Activated CD4-positive, CD25-positive, alpha-beta regulatory T cell (primary cell): ENCODE results near the gene EDAR.

Source experiments
- DNase-seq, 4 experiments: peaks; one replicate each; lab custom pipeline; 2025; lab: John Stamatoyannopoulos, UW

EDAR gene

DNA sequence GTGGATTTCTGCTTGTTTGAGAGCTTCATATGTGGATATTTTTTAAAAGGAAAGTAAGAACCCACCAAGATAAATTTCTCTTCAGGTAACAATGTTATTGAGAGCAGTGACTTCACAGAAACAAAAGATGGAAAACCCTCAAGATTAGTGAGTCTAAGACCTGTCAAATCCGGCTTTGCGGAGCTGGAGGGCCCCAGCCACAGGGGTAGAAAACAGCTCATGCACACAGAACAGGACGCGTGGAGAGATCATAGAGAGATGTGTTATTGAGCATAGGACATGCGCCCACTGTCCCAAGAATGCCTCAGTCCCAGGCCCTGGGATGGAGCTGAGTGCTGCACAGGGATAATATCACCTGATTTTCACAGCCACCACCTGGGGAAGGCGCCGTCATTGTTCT lies 21.3 kb downstream of the EDAR start:
- no peak for DNase-seq

DNA sequence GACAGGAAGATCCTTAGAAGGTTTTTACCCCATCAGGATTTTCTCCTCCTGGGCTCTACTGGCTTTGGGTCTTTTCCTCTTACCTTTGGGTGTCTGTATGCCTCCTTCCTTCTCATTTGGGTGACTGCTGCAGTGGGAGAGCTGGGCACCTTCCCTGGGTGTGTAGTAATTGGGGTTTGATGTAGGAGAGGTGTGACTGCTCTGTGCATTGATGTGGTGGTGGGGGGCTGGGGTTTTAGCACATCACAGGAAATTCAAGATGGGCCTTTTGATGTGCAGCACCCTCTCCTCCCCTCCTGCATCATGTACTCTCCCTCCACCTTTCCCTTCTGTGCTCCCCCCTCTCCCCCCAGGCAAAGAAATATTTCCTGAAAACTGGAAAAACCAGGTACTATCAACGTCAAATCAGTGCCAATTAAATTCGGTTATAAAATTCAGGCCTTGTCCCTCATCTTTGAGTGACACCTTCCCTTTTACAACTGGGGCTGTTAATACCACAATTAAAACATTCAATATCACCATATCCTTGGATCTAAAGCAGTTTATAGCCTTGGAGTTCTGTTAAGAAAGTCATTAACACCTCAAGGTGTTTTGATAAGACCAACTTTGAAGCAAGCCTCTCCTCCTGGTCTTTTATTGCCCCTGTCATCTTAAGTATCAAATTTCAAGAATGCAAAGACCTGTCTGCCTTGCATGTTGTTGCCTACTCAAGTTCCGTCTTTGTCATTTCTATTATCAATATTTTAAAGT lies 23.3 kb downstream of the EDAR start:
- no peak for DNase-seq

- DNase-seq, result no peak
Observed at GRCh38 chr2:108963057-108963456, 26.0 kb downstream of the EDAR start.

GRCh38 chr2:108961796-108962195 lies 27.2 kb downstream of the EDAR start:
- no peak for DNase-seq

- no peak for DNase-seq
Observed at GRCh38 chr2:108960006-108960405, 29.0 kb downstream of the EDAR start.

DNA sequence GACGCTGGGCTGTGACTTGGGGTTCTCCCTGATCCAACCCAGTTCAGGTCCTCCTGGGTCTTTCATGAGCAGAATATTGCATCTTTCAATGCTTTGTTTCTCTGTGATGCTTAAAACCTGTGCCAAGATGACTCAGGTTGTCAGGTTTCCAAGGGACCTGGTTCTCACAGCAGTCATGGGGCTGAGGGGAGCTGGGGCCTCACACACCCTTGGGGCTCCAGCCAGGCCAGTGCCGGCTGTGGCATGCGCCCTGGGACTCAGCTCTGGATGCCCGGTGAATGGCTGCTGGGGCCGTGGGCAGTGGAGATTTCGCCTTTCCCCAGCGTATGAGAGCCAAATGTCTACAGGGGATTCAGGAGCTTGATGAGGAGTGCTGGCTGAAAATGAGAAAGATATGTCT lies 29.6 kb downstream of the EDAR start:
- DNase-seq, result no peak

DNA sequence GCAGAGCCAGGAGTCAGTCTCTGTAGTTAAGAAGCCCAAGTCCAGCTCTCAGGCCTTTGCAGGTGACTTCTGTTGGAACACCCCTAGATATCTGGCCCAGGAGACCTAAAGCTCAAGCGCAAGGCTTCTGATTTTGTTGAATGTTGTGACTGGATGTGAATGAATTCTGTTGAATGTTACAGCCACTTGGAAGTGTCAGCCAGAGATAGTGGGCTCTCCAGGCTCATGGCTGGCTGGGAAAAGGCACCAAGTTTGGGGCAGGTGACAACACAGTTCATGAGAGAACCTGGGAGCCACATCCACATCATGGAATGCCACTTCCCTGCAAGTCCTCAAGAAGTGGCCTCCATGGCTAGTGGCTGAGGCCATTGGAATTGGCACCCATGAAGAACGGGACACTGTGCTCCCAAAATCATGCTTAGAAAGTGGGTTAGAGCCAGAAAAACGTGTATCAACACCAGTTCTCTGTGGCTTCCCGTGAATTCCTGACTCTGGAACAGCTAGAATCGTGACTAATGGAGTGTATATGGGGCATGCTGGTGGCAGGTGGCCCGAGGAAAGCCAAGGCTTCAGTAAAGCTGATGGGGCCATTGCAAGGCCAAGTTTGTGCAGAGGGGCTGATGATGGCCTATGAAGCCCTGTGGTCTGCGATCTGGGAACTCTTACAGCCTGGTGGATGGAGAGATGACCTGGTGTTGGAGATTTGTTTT lies 30.2 kb downstream of the EDAR start:
- DNase-seq, result no peak

GRCh38 chr2:108958002-108958401 lies 31.0 kb downstream of the EDAR start:
- DNase-seq, result no peak

DNA sequence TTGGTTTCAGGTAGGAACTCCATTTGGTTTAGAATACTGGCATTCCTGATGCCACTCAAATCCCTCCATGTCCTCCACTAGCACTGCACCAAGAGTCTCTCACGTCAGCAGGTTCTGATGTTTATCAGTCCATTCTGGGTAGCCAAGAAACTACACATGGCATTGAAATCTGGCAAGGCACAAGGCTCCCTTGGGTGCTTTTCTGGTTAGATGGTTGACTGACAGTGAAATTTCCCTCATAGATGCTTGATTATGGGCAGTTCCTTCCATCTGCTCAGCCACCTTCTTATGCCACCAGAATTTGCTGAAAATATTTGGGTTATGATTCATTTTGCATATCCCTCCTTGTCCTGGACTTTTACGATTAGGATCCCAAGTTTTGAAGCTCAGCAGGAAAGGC lies 32.6 kb downstream of the EDAR start:
- no peak for DNase-seq

DNA sequence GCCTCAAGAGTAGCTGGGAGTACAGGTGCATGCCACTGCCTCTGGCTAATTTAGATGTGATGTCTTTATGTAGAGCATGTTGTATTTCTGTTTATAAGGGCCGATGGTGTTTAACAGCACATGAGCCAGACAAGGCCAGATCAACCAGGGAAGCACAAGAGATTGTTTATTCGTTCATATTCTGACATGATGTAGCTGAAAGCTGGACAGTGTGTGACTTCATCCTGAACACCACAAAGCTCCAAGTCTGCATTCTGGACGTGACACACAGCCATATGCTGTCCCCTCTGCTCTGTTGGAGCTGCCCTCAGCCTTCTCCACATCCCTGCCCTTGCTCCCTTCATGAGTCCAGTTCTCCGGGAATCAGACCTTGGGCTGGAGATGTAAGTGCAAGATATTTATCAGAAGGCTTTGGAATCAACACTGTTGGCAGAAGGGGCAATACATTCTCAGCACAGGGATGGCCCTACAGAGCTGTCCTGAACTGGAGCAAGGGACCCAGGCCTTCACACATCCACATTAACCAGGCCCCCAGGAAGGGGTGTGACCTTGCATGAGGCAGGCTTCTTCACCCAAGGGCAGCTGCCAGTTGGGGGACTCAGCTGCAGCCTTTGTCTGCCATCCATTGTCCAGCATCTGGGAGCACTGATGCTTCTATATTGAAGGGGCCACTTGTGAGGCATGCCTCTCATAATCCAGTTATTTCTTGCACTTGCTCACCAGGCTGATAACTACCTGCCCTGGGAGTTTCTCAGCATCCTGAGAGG lies 38.5 kb downstream of the EDAR start:
- no peak for DNase-seq

- DNase-seq, result no peak
Observed at GRCh38 chr2:108949316-108950239, 39.4 kb downstream of the EDAR start.

GRCh38 chr2:108947271-108947907 lies 41.6 kb downstream of the EDAR start:
- no peak for DNase-seq

GRCh38 chr2:108946442-108946841 lies 42.6 kb downstream of the EDAR start:
- DNase-seq, result no peak

DNA sequence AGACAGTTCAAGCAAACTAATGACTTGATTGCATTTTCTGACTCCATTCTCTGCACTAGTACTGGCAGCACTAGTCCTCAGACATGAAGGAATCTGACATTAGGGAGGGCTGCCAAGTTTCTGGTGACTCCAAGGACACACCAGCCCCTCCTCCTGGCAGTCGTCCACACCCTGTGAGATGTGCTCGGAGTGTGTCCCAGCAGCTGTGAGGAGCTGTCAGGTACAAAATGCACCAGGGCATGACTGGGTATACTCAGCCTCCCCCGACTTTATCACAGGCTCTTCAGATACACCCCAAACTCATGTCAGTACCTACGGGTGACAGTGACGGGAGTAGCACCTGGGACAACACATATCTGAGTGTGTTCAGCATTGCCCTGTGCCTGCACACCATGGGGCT lies 43.1 kb downstream of the EDAR start:
- no peak for DNase-seq

- no peak for DNase-seq
Observed at GRCh38 chr2:108944601-108945331, 44.3 kb downstream of the EDAR start.

- DNase-seq, result no peak
Observed at GRCh38 chr2:108943751-108944150, 45.3 kb downstream of the EDAR start.

DNA sequence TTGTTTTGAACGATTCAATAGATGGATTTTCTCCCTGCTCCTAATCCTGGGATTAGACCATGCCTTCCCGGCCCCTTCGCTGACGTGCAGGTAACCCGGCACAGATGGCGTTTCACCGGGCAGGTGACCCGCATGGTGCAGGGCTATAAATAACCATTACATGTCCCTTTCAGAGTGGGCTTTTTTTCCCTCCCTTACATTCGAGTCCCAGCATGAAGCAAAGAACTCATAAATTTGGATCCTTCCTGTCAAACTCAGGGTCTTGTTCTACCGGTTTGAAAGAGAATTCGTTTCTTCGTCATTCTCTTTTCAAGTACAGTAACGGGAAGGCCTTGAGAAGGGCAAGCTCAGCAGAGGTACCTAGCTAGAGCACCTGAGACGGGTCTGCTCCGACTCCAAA lies 46.1 kb downstream of the EDAR start:
- no peak for DNase-seq

DNA sequence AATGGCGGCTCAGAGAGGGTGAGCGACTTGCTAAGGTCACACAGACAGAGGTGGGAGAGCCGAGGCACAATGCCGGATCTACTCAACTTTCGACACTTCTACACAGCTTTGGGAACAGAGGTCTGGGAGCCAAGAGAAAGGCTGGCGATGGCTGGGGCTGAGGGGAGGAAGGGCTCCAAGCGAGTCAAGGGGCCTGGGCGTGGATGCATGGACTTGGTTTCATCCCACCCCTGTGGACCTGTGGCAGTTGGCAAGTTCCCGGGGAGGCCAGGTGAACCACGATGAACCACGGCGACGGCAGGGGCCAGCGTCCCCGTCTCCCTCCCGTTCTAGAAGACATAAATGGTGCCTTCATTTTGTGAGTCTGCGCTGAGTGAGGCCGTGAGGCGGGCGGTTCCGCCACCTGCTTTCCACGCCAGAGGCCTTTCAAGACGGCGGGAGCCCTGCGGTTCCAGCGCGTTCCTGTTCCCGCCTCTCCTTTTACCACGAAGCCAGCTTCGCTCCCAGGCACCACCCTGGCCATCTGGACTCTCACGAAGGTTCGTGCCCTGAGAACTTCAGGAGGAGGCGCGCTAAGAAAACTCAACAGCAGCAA lies 46.7 kb downstream of the EDAR start:
- no peak for DNase-seq

DNA sequence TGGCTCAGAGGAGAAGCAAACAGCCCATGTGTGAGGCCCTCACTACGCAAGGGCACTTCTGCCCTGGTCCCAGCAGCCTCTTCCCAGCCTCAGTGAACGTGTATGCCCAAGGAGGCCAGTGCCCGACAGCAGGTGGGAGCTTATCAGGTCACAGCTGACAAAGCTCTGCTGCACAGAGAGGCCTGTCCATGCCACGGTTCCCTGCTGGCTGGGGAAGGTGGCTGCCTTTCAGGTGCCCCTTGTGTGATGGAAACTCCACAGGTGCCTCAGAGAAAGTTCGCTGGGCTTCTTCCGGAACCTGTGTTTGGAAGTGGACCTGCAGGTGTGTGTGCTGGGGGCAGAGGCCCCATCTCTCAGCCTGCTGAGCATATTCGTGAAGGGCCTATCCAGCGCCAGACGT lies 47.3 kb downstream of the EDAR start:
- DNase-seq, result no peak

GRCh38 chr2:108941161-108941665 lies 47.8 kb downstream of the EDAR start:
- no peak for DNase-seq
